Colonic mucosa (tissue), 4 donors: Measurements from ENCODE around the gene KRTAP5-5. TPM values are rescaled to one million over a fixed set of nuclear protein-coding genes. Genes with fewer than 3 reads are reported as not detected.

ENCODE experiments used
- DNase-seq: peaks from one replicate; pipeline ENCODE4 v3.0.0-alpha.2; 2020
- H3K27ac ChIP-seq: fragments of 200-600 bp; one replicate; pipeline ENCODE4 v1.8.0; 2021
- H3K27me3 ChIP-seq: fragments of 200-600 bp; one replicate; pipeline ENCODE4 v1.8.0; 2021
- H3K36me3 ChIP-seq: fragments of 200-600 bp; one replicate; pipeline ENCODE4 v1.8.0; 2021
- H3K4me1 ChIP-seq: fragments of 200-600 bp; one replicate; pipeline ENCODE4 v1.8.0; 2021; ENCODE audit warnings: mild to moderate bottlenecking
- H3K4me3 ChIP-seq: fragments of 200-600 bp; one replicate; pipeline ENCODE4 v1.8.0; 2021
- H3K9ac ChIP-seq, 2 donors: one replicate each; pipeline ENCODE4 v1.7.0; 2013; ENCODE audit warnings: control low read depth in 2 of 2, low read depth in 2 of 2, low read length in 2 of 2
- H3K9me3 ChIP-seq: fragments of 200-600 bp; one replicate; pipeline ENCODE4 v1.8.0; 2021
- CTCF ChIP-seq: fragments of 200-600 bp; IDR thresholded peaks from one replicate; pipeline ENCODE4 v1.8.0; 2022; ENCODE audit warnings: antibody characterized with exemption, mild to moderate bottlenecking
- intact Hi-C: fragments of 100-400 bp; cut with DNase I; formaldehyde crosslinking; loops from one replicate; pipeline ENCODE4 v1.14.1; 2022
- total RNA-seq, 2 donors: library from RNA; stranded (reverse); fragmentation: NEBNext Ultra II Directional in 1 of 2; extraction: Animal tissue kit (Norgen Biotek cat#: 25700) in 1 of 2; gene quantifications; one replicate each; pipeline ENCODE4 v1.2.1, GENCODE V29; 2021
- donor health status: healthy.
- donor health status: DM: no; HTN: no; CAD: no.
- donor health status: DM: no; HTN: no; CAD: no.

Gene KRTAP5-5
- total RNA-seq, 2 donors from 2014 or later = not detected

DNA sequence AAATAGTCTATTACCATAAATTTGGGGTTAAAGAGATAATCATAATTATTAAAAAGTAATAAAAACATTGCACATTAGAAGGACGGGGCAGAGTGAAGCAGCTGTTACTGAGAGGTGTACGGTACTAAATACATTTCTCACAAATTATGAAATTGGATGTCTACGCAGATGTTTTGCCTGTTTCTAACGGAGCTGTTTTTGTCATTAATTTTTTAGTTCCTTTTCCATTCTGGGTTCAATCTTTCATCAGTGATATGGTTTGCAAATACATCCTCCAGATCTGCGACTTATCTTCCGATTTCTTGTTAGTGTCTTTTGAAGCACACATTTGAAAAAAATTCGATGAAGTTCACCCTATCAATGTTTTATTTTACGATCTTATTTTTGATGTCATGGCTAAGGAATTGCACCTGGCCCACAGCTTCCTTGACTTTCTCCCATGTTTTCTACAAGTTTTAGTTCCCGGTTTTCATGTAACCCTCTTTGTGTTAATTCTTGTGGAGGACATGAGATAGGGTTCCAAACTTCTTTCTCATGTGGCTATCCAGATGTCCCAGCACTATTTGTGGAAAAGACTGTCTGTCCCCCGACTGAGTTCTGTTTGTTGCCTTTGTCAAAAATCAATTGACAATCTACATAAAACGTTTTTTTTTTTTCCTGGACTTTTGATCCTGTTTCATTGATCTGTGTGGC, 46.1 kb downstream of the KRTAP5-5 start:
- no peak overlapping the region for H3K9ac ChIP-seq
- intact Hi-C loops = no loop called here
- no peak for TF ChIP-seq CTCF
- H3K36me3 ChIP-seq = no peaks in the 10 kb centered on the region
- no peak overlapping the region for H3K27ac ChIP-seq
- no peak for DNase-seq
- H3K27me3 ChIP-seq = no peaks in the 10 kb centered on the region
- H3K9me3 ChIP-seq = no peaks in the 10 kb centered on the region
- no peaks in the 10 kb centered on the region for H3K4me1 ChIP-seq
- no peak overlapping the region for H3K4me3 ChIP-seq

- Histone ChIP-seq H3K36me3 (no peaks in the 10 kb centered on the region), H3K27ac (no peak overlapping the region), H3K9ac (no peak overlapping the region), H3K9me3 (no peaks in the 10 kb centered on the region), H3K27me3 (no peaks in the 10 kb centered on the region), H3K4me3 (no peak overlapping the region), H3K4me1 (no peaks in the 10 kb centered on the region)
- intact Hi-C loops = no loop called here
- TF ChIP-seq CTCF = no peak
- DNase-seq = no peak
Observed at GRCh38 chr11:1676229-1676740, 46.7 kb downstream of the KRTAP5-5 start.

- Histone ChIP-seq H3K27ac (no peak overlapping the region), H3K9ac (no peak overlapping the region), H3K27me3 (no peaks in the 10 kb centered on the region), H3K4me3 (no peak overlapping the region), H3K9me3 (no peaks in the 10 kb centered on the region), H3K36me3 (no peaks in the 10 kb centered on the region), H3K4me1 (no peaks in the 10 kb centered on the region)
- intact Hi-C loops = no loop called here
- TF ChIP-seq CTCF = no peak
- no peak for DNase-seq
Observed at GRCh38 chr11:1679881-1680280, 50.3 kb downstream of the KRTAP5-5 start.

Other genes starting within 250 kb of the KRTAP5-5 start
- 1 to 10 TPM in 1 of 2 donors, under 1 TPM in 1; 0.52 to 1.2 TPM for gene BRSK2, start 239.8 kb upstream of the KRTAP5-5 start, total RNA-seq
- gene MOB2, start 143.0 kb upstream of the KRTAP5-5 start, total RNA-seq = 10 to 100 TPM; 41.6 to 49.2 TPM
- 10 to 100 TPM; 21.8 to 33.9 TPM for gene DUSP8, start 57.5 kb upstream of the KRTAP5-5 start, total RNA-seq
- not detected for gene KRTAP5-1, start 44.5 kb upstream of the KRTAP5-5 start, total RNA-seq
- gene KRTAP5-2, start 31.5 kb upstream of the KRTAP5-5 start, total RNA-seq = not detected
- gene KRTAP5-3, start 21.3 kb upstream of the KRTAP5-5 start, total RNA-seq = not detected
- gene KRTAP5-4, start 7.6 kb upstream of the KRTAP5-5 start, total RNA-seq = not detected
- not detected for gene KRTAP5-6, start 67.4 kb downstream of the KRTAP5-5 start, total RNA-seq
- gene IFITM10, start 120.8 kb downstream of the KRTAP5-5 start, total RNA-seq = 1 to 10 TPM in 1 of 2 donors, under 1 TPM in 1; 0.42 to 1.1 TPM
- gene CTSD, start 134.2 kb downstream of the KRTAP5-5 start, total RNA-seq = 100 to 1,000 TPM; 633 to 887 TPM
- gene SYT8, start 205.2 kb downstream of the KRTAP5-5 start, total RNA-seq = 1 to 10 TPM; 1.7 to 3.5 TPM
- gene TNNI2, start 209.2 kb downstream of the KRTAP5-5 start, total RNA-seq = under 1 TPM in 1 of 2 donors, not detected in 1; 0.94 TPM
- gene LSP1, start 223.3 kb downstream of the KRTAP5-5 start, total RNA-seq = 10 to 100 TPM; 18.9 to 23.0 TPM